ENCODE results near the gene KIF1C. TPM values are rescaled to one million over a fixed set of nuclear protein-coding genes. Genes with fewer than 3 reads are reported as not detected.

KIF1C gene
- total RNA-seq, 2 donors from 2014 or later: 113 to 152 TPM

- Histone ChIP-seq H3K4me3 (peak overlapping the region; percentile 76), H3K27ac (peak overlapping the region; percentile 93 to 97), H3K9me3 (no peaks in the 10 kb centered on the region), H3K27me3 (replicated peaks; ENCODE audit: insufficient read depth) (no peaks in the 10 kb centered on the region), H3K36me3 (peaks cover 3% of the 10 kb centered on the region), H3K4me1 (ENCODE audit: control insufficient read depth in 1 of 2, low read depth in 2 of 2) (peaks cover 22 to 42% of the 10 kb centered on the region in 2 donors)
- no peak for ATAC-seq (ENCODE audit: insufficient number of reproducible peaks, low FRiP score, low read depth)
- DNase-seq (ENCODE audit: low spot score): no peak
- TF ChIP-seq CTCF (IDR thresholded peaks at IDR 0.05): no peak
Observed at GRCh38 chr17:4950075-4950745, 47.5 kb upstream of the KIF1C start.

- TF ChIP-seq CTCF (IDR thresholded peaks at IDR 0.05): no peak
- no peaks in the 10 kb centered on the region for H3K27me3 ChIP-seq (replicated peaks; ENCODE audit: insufficient read depth)
- no peaks in the 10 kb centered on the region for H3K36me3 ChIP-seq
- H3K4me3 ChIP-seq: peak within 1 kb of the TSS; percentile 76
- H3K9me3 ChIP-seq: no peaks in the 10 kb centered on the region
- no peak for DNase-seq (ENCODE audit: low spot score)
- H3K4me1 ChIP-seq (ENCODE audit: control insufficient read depth in 1 of 2, low read depth in 2 of 2): peaks cover 17 to 36% of the 10 kb centered on the region in 2 donors
- no peak for ATAC-seq (ENCODE audit: insufficient number of reproducible peaks, low FRiP score, low read depth)
- peak within 1 kb of the TSS; percentile 93 to 97 for H3K27ac ChIP-seq
Observed at GRCh38 chr17:4950746-4951204, 47.0 kb upstream of the KIF1C start, which contains the start of gene ENO3. ENO3 (plus strand) TSS chr17:4951119; CDS start chr17:4951830, 711 bp downstream.

- TF ChIP-seq CTCF (IDR thresholded peaks at IDR 0.05): no peak
- ATAC-seq (ENCODE audit: insufficient number of reproducible peaks, low FRiP score, low read depth) (no peak), DNase-seq (ENCODE audit: low spot score) (no peak)
- peaks cover 12 to 29% of the 10 kb centered on the region in 2 donors for H3K4me1 ChIP-seq (ENCODE audit: control insufficient read depth in 1 of 2, low read depth in 2 of 2)
- no peaks in the 10 kb centered on the region for H3K36me3 ChIP-seq
- H3K4me3 ChIP-seq: no peak overlapping the region
- H3K27ac ChIP-seq: peak overlapping the region in 1 of 2 donors; percentile 97
- no peaks in the 10 kb centered on the region for H3K9me3 ChIP-seq
- no peaks in the 10 kb centered on the region for H3K27me3 ChIP-seq (replicated peaks; ENCODE audit: insufficient read depth)
Observed at GRCh38 chr17:4951486-4951885, 46.3 kb upstream of the KIF1C start.

- H3K27ac ChIP-seq: peak overlapping the region; percentile 60 to 73
- no peak for TF ChIP-seq CTCF (IDR thresholded peaks at IDR 0.05)
- no peaks in the 10 kb centered on the region for H3K36me3 ChIP-seq
- ATAC-seq (ENCODE audit: insufficient number of reproducible peaks, low FRiP score, low read depth) (no peak), DNase-seq (ENCODE audit: low spot score) (no peak)
- H3K27me3 ChIP-seq (replicated peaks; ENCODE audit: insufficient read depth): no peaks in the 10 kb centered on the region
- no peak overlapping the region for H3K4me3 ChIP-seq
- H3K9me3 ChIP-seq: no peaks in the 10 kb centered on the region
- H3K4me1 ChIP-seq (ENCODE audit: control insufficient read depth in 1 of 2, low read depth in 2 of 2): peaks cover 12 to 28% of the 10 kb centered on the region in 2 donors
Observed at GRCh38 chr17:4953451-4953961, 44.2 kb upstream of the KIF1C start.

GRCh38 chr17:4955091-4955490, 42.7 kb upstream of the KIF1C start:
- H3K27ac ChIP-seq: no peak overlapping the region
- ATAC-seq (ENCODE audit: insufficient number of reproducible peaks, low FRiP score, low read depth) (no peak), DNase-seq (ENCODE audit: low spot score) (no peak)
- no peaks in the 10 kb centered on the region for H3K9me3 ChIP-seq
- peaks cover 10% of the 10 kb centered on the region for H3K36me3 ChIP-seq
- H3K4me3 ChIP-seq: no peak overlapping the region
- H3K27me3 ChIP-seq (replicated peaks; ENCODE audit: insufficient read depth): no peaks in the 10 kb centered on the region
- peaks cover 12 to 28% of the 10 kb centered on the region in 2 donors for H3K4me1 ChIP-seq (ENCODE audit: control insufficient read depth in 1 of 2, low read depth in 2 of 2)
- no peak for TF ChIP-seq CTCF (IDR thresholded peaks at IDR 0.05)

Measured in thoracic aorta (tissue), 2 donors.